Measurements from ENCODE around the gene TTC4. TPM values are rescaled to one million over a fixed set of nuclear protein-coding genes. Genes with fewer than 3 reads are reported as not detected.

TTC4 gene
- total RNA-seq, 1 experiment from 2014 or later: 30.8 TPM

GRCh38 chr1:54721719-54722118 lies 6.1 kb downstream of the TTC4 start:
- Histone ChIP-seq H3K27ac (ENCODE audit: insufficient read length, low read depth, low read length) (no peak overlapping the region), H4K91ac (ENCODE audit: insufficient read length, low read depth, low read length) (no peak overlapping the region), H3K4ac (ENCODE audit: low read depth, low read length) (no peak overlapping the region), H3T11ph (ENCODE audit: low read length) (no peak overlapping the region), H2BK20ac (ENCODE audit: low read depth, low read length, poor library complexity, severe bottlenecking) (no peak overlapping the region), H2BK12ac (ENCODE audit: insufficient read length, low read depth, low read length) (no peak overlapping the region), H3K27me3 (ENCODE audit: insufficient read depth, low read length) (no peaks in the 10 kb centered on the region), H3K4me1 (ENCODE audit: insufficient read depth, low read length) (no peaks in the 10 kb centered on the region), H4K20me1 (ENCODE audit: control insufficient read depth, insufficient read depth, insufficient read length) (no peaks in the 10 kb centered on the region), H3K18ac (ENCODE audit: insufficient read length, low read depth, low read length) (no peak overlapping the region), H2AK5ac (ENCODE audit: insufficient read length, low read length) (no peak overlapping the region), H3K23ac (ENCODE audit: insufficient read length, low read depth, low read length) (no peak overlapping the region), H3K79me1 (ENCODE audit: insufficient read depth, low read depth, low read length, poor library complexity, severe bottlenecking) (peaks cover 2% of the 10 kb centered on the region), H2AFZ (ENCODE audit: low read length) (no peak overlapping the region), H3K4me2 (ENCODE audit: insufficient read depth, insufficient read length, low read length) (no peak overlapping the region), H3K56ac (ENCODE audit: insufficient read length, low read depth, low read length) (no peak overlapping the region), H3K9me3 (ENCODE audit: control insufficient read depth, low read depth, low read length) (no peaks in the 10 kb centered on the region), H2BK5ac (ENCODE audit: insufficient read length, low read length) (no peak overlapping the region), H4K8ac (replicated peaks; ENCODE audit: insufficient read length, low read depth, low read length) (no peak overlapping the region), H2BK120ac (ENCODE audit: low read depth, low read length, poor library complexity, severe bottlenecking) (no peak overlapping the region), H3K14ac (ENCODE audit: insufficient read depth, low read length) (no peak overlapping the region), H2BK15ac (ENCODE audit: low read depth, low read length) (no peak overlapping the region), H3K9ac (ENCODE audit: extremely low read depth, insufficient read length, low read length) (no peak overlapping the region), H4K5ac (ENCODE audit: insufficient read length, low read depth, low read length) (no peak overlapping the region), H3K23me2 (ENCODE audit: insufficient read length, low read depth, low read length, poor library complexity, severe bottlenecking) (no peaks in the 10 kb centered on the region), H3K79me2 (ENCODE audit: insufficient read depth, low read length) (no peaks in the 10 kb centered on the region)
- no peak for DNase-seq
- Mint-ChIP-seq H3K27me3 (ENCODE audit: low read depth) (no peaks in the 10 kb centered on the region), H3K9me3 (peaks cover 0 to 4% of the 10 kb centered on the region in 2 experiments; a peak in 1 of 5 replicates), H3K27ac (no peak overlapping the region), H3K36me3 (ENCODE audit: insufficient read depth in 1 of 3, low read depth in 3 of 3) (peaks cover 50 to 76% (median 75%) of the 10 kb centered on the region in 3 experiments), H3K4me1 (peaks cover 2 to 5% of the 10 kb centered on the region in 2 experiments; a peak in 2 of 4 replicates), H3K4me3 (no peak overlapping the region)
- TF ChIP-seq, protein P1, sequence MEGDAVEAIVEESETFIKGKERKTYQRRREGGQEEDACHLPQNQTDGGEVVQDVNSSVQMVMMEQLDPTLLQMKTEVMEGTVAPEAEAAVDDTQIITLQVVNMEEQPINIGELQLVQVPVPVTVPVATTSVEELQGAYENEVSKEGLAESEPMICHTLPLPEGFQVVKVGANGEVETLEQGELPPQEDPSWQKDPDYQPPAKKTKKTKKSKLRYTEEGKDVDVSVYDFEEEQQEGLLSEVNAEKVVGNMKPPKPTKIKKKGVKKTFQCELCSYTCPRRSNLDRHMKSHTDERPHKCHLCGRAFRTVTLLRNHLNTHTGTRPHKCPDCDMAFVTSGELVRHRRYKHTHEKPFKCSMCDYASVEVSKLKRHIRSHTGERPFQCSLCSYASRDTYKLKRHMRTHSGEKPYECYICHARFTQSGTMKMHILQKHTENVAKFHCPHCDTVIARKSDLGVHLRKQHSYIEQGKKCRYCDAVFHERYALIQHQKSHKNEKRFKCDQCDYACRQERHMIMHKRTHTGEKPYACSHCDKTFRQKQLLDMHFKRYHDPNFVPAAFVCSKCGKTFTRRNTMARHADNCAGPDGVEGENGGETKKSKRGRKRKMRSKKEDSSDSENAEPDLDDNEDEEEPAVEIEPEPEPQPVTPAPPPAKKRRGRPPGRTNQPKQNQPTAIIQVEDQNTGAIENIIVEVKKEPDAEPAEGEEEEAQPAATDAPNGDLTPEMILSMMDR (conservative IDR thresholded peaks at IDR 0.05): no peak
